Stimulated activated CD4-positive, alpha-beta T cell treated with anti-CD3 and anti-CD28 coated beads, Interleukin-1b, Interleukin-23, amount 100 ng/mL, for 1 hour (primary cell): ENCODE results near the gene EDEM2.
"Not testable (repeated sequence)": the region's sequence is repeated elsewhere in the genome, so short reads cannot be mapped to it uniquely, and the experiment has no call there.

Experiments
- DNase-seq, 2 donors: peaks; one replicate each; pipeline ENCODE4 v3.0.0-alpha.2; 2020; ENCODE audit warnings: low read depth in 2 of 2

The EDEM2 gene

GRCh38 chr20:35168701-35169409 lies 21.7 kb upstream of the EDEM2 start:
- not testable (repeated sequence) for DNase-seq

GRCh38 chr20:35167787-35168186 lies 20.7 kb upstream of the EDEM2 start:
- no peak for DNase-seq

- DNase-seq, result no peak
Observed at GRCh38 chr20:35166242-35166830, 19.2 kb upstream of the EDEM2 start.

- no peak for DNase-seq
Observed at GRCh38 chr20:35165221-35166185, 18.4 kb upstream of the EDEM2 start.

- DNase-seq, result not testable (repeated sequence)
Observed at GRCh38 chr20:35164531-35164930, 17.4 kb upstream of the EDEM2 start.

- not testable (repeated sequence) for DNase-seq
Observed at GRCh38 chr20:35160341-35160740, 13.2 kb upstream of the EDEM2 start.

GRCh38 chr20:35156978-35157377 lies 9.8 kb upstream of the EDEM2 start:
- DNase-seq, result no peak

GRCh38 chr20:35155936-35156335 lies 8.8 kb upstream of the EDEM2 start:
- no peak for DNase-seq

GRCh38 chr20:35151736-35152135 lies 4.6 kb upstream of the EDEM2 start:
- no peak for DNase-seq

- no peak for DNase-seq
Observed at GRCh38 chr20:35150846-35151579, 3.9 kb upstream of the EDEM2 start.

- DNase-seq, result not testable (repeated sequence)
Observed at GRCh38 chr20:35147575-35148071, 487 bp upstream of the EDEM2 start.

- no peak for DNase-seq
Observed at GRCh38 chr20:35146299-35146919, 727 bp downstream of the EDEM2 start.

- DNase-seq, result no peak
Observed at GRCh38 chr20:35145141-35145564, 2.0 kb downstream of the EDEM2 start.

GRCh38 chr20:35144694-35145093 lies 2.4 kb downstream of the EDEM2 start:
- DNase-seq, result no peak

- DNase-seq, result no peak
Observed at GRCh38 chr20:35135867-35136586, 11.1 kb downstream of the EDEM2 start.

- DNase-seq, result no peak
Observed at GRCh38 chr20:35134880-35135279, 12.3 kb downstream of the EDEM2 start.

- DNase-seq, result no peak
Observed at GRCh38 chr20:35134472-35134871, 12.7 kb downstream of the EDEM2 start.

GRCh38 chr20:35133735-35134134 lies 13.4 kb downstream of the EDEM2 start:
- no peak for DNase-seq

- no peak for DNase-seq
Observed at GRCh38 chr20:35133031-35133430, 14.1 kb downstream of the EDEM2 start.

GRCh38 chr20:35131934-35132333 lies 15.2 kb downstream of the EDEM2 start:
- DNase-seq, result no peak
